Left ventricle myocardium inferior (tissue), 1 donor: ENCODE measurements around the gene POLR2I. TPM values are rescaled to one million over a fixed set of nuclear protein-coding genes. Genes with fewer than 3 reads are reported as not detected.

Source experiments
- DNase-seq: peaks from one replicate; pipeline ENCODE4 v3.0.0-alpha.2; 2020
- H3K27ac ChIP-seq: fragments of 200-600 bp; replicated peaks from 2 replicates; pipeline ENCODE4 v1.8.0; 2021
- H3K27me3 ChIP-seq: fragments of 200-600 bp; 2 replicates; pipeline ENCODE4 v1.8.0; 2021; ENCODE audit warnings: low read depth
- H3K36me3 ChIP-seq: fragments of 200-600 bp; 2 replicates; pipeline ENCODE4 v1.8.0; 2021
- H3K4me1 ChIP-seq: fragments of 200-600 bp; 2 replicates; pipeline ENCODE4 v1.8.0; 2021
- H3K4me3 ChIP-seq: fragments of 200-600 bp; 2 replicates; pipeline ENCODE4 v1.8.0; 2021; ENCODE audit warnings: mild to moderate bottlenecking, moderate library complexity
- H3K9me3 ChIP-seq: fragments of 200-600 bp; replicated peaks from 2 replicates; pipeline ENCODE4 v1.8.0; 2021
- CTCF ChIP-seq: fragments of 200-600 bp; IDR thresholded peaks from 2 replicates; pipeline ENCODE4 v1.8.0; 2021; ENCODE audit warnings: antibody characterized with exemption, mild to moderate bottlenecking, borderline replicate concordance
- intact Hi-C: fragments of 100-400 bp; cut with micrococcal nuclease; formaldehyde crosslinking; loops from one replicate; pipeline ENCODE4 v1.11.0; 2022
- total RNA-seq: library from RNA; stranded (reverse); fragmentation: NEBNext Ultra II Directional; extraction: Animal tissue kit (Norgen Biotek cat#: 25700); gene quantifications from one replicate; pipeline ENCODE4 v1.2.1, GENCODE V29; 2021
- donor health status: DM: no; HTN: yes; CAD: no; lungs with severe emphysema.

The POLR2I gene
- total RNA-seq, 1 donor from 2014 or later: 130 TPM

GRCh38 chr19:36108684-36109083 is 6.0 kb downstream of the POLR2I start:
- H3K4me3 ChIP-seq: no peak overlapping the region
- intact Hi-C loops: no loop called here
- H3K36me3 ChIP-seq: peaks cover 40% of the 10 kb centered on the region
- TF ChIP-seq CTCF: no peak
- no peaks in the 10 kb centered on the region for H3K27me3 ChIP-seq
- H3K9me3 ChIP-seq: no peaks in the 10 kb centered on the region
- peaks cover 24% of the 10 kb centered on the region for H3K4me1 ChIP-seq
- no peak for DNase-seq
- H3K27ac ChIP-seq: no peak overlapping the region

- peaks cover 34% of the 10 kb centered on the region for H3K4me1 ChIP-seq
- intact Hi-C loops: no loop called here
- H3K4me3 ChIP-seq: no peak overlapping the region
- peak overlapping the region; percentile 69 for H3K27ac ChIP-seq
- no peaks in the 10 kb centered on the region for H3K27me3 ChIP-seq
- H3K36me3 ChIP-seq: peaks cover 38% of the 10 kb centered on the region
- TF ChIP-seq CTCF: no peak
- no peaks in the 10 kb centered on the region for H3K9me3 ChIP-seq
- DNase-seq: no peak
These were observed 7.7 kb downstream of the POLR2I start for GRCh38 chr19:36106991-36107390.

DNA sequence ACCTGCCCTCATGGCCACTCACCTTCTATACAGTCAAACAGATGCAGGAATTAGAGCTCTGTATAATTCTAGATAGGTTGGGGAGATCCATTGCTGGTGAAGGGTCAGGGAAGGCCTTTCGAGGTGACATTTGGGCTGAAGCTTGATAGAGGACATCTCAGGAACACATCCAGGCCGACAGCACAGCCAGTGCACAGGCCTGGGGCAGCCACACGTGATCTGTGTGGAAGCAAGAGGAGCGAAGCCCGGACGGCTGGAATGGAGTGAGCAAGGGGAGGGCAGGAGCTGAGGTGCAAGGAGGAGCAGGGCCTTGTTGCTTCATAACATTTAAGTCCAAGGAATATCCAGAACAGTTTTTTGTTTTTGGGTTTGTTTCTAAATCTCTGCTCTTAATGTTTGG is 8.2 kb downstream of the POLR2I start:
- Histone ChIP-seq H3K36me3 (peaks cover 33% of the 10 kb centered on the region), H3K4me3 (no peak overlapping the region), H3K27ac (peak overlapping the region; percentile 69), H3K9me3 (no peaks in the 10 kb centered on the region), H3K4me1 (peaks cover 39% of the 10 kb centered on the region), H3K27me3 (no peaks in the 10 kb centered on the region)
- intact Hi-C loops: no loop called here
- DNase-seq: no peak
- TF ChIP-seq CTCF: no peak

- H3K9me3 ChIP-seq: no peaks in the 10 kb centered on the region
- TF ChIP-seq CTCF: no peak
- H3K27ac ChIP-seq: no peak overlapping the region
- DNase-seq: no peak
- peaks cover 62% of the 10 kb centered on the region for H3K4me1 ChIP-seq
- intact Hi-C loops: no loop called here
- H3K36me3 ChIP-seq: peaks cover 32% of the 10 kb centered on the region
- H3K4me3 ChIP-seq: no peak overlapping the region
- H3K27me3 ChIP-seq: no peaks in the 10 kb centered on the region
These were observed 10.7 kb downstream of the POLR2I start for GRCh38 chr19:36103842-36104552.

DNA sequence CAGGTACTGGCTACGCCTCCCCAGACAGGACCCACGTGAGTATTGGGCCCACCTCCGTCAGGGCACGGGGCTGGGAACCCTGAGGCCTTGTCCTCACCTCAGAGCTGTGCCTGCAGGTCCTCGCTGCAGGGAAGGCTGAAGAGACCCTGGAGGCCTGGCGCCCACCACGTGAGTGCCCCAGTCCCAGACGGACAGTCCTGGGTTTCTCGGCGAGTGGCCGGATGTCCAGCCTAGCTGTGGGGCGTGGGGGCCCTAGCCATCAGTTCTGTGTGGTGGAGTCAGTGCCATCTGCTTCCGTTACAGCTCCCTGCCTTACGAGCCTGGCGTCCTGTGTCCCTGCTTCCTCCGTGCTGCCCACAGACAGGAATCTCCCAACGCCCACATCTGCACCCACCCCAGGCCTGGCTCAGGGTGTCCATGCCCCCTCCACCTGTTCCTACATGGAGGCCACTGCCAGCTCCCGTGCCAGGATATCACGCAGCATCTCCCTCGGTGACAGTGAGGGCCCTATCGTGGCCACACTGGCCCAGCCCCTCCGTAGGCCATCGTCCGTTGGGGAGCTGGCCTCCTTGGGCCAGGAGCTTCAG is 11.5 kb downstream of the POLR2I start:
- H3K4me3 ChIP-seq: no peak overlapping the region
- H3K4me1 ChIP-seq: peaks cover 62% of the 10 kb centered on the region
- intact Hi-C loops: no loop called here
- H3K27ac ChIP-seq: peak overlapping the region; percentile 16
- no peaks in the 10 kb centered on the region for H3K27me3 ChIP-seq
- no peak for DNase-seq
- TF ChIP-seq CTCF: no peak
- peaks cover 32% of the 10 kb centered on the region for H3K36me3 ChIP-seq
- no peaks in the 10 kb centered on the region for H3K9me3 ChIP-seq
